Measurements from ENCODE around the gene RXRB. TPM values are rescaled to one million over a fixed set of nuclear protein-coding genes. Genes with fewer than 3 reads are reported as not detected.

Gene RXRB
- total RNA-seq, 2 experiments from 2014 or later = 42.9 to 45.0 TPM

DNA sequence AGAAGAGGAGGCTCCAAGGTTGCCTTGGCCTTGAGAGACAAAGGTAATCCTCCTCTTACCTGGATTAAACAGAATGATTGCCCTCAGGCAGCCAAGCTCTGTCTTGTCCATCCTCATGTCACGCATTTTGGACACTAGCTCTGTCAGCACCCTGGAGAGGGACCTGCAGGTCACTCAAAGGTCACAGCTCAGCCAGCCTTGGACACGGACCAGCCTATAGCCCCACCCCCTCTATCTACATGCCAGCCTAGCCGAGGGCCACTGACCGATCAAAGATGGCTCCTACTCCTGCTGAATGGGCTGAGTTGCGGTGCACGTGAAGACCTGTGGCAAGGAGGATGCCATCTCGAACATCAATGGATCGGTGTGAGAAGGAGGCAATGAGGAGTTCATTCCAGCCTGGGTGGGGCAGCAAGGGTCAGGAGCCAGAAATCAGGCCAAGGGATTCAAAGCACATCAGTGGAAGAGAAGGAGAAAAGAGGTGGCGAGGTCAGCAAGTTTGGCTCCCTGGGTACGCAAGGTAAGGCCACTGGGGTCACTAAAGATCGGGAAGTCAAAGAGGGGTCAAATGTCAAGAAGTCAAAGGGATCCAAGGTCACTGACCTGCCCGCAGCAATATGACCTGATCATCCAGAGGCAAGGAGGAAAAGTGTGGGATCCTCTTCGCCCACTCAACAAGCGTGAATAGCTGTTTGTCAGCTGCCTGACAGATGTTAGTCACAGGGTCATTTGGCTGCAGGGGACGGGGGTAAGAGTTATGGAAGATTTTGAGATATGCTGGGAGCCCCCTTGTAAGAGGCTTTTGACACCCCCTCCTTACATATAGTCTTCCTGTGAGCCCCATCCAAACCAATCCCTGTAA, 4.9 kb downstream of the RXRB start:
- H3K4me3 ChIP-seq (ENCODE audit: low read length) = no peak overlapping the region
- DNase-seq = no peak
- H3K9me3 Mint-ChIP-seq = no peaks in the 10 kb centered on the region
- ChIA-PET POLR2A (interaction anchor here (0.6 kb wide), 1 partner anchor 49 kb away, joined by 3 read pairs; no protein-coding TSS in a partner anchor), CTCF (no interaction called here)
- H3K27ac Mint-ChIP-seq = no peak overlapping the region
- H3K36me3 Mint-ChIP-seq (ENCODE audit: low read depth) = peaks cover 71% of the 10 kb centered on the region
- intact Hi-C loops (cut with DNase I, micrococcal nuclease) = loop anchor here in 1 of 2 experiments (5.0 kb wide), 1 partner anchor 998 kb away; no protein-coding TSS in a partner anchor
- H3K4me3 Mint-ChIP-seq = peak overlapping the region; percentile 54
- peaks cover 53% of the 10 kb centered on the region for H3K4me1 ChIP-seq (ENCODE audit: insufficient read depth, low read length)
- H3K4me1 Mint-ChIP-seq (ENCODE audit: low read depth) = peaks cover 51% of the 10 kb centered on the region
- no peak for ATAC-seq (ENCODE audit: poor library complexity)
- H3K27ac ChIP-seq (ENCODE audit: low read depth in 1 of 2, low read length in 2 of 2) = no peak overlapping the region
- peaks cover 18% of the 10 kb centered on the region for H3K27me3 Mint-ChIP-seq
- peaks cover 15 to 20% of the 10 kb centered on the region in 2 experiments for H3K27me3 ChIP-seq (ENCODE audit: control insufficient read depth in 1 of 2, insufficient read depth in 2 of 2, low read length in 2 of 2)
- peaks cover 49% of the 10 kb centered on the region for H3K36me3 ChIP-seq (ENCODE audit: insufficient read depth, low read length)
- TF ChIP-seq, protein P1, sequence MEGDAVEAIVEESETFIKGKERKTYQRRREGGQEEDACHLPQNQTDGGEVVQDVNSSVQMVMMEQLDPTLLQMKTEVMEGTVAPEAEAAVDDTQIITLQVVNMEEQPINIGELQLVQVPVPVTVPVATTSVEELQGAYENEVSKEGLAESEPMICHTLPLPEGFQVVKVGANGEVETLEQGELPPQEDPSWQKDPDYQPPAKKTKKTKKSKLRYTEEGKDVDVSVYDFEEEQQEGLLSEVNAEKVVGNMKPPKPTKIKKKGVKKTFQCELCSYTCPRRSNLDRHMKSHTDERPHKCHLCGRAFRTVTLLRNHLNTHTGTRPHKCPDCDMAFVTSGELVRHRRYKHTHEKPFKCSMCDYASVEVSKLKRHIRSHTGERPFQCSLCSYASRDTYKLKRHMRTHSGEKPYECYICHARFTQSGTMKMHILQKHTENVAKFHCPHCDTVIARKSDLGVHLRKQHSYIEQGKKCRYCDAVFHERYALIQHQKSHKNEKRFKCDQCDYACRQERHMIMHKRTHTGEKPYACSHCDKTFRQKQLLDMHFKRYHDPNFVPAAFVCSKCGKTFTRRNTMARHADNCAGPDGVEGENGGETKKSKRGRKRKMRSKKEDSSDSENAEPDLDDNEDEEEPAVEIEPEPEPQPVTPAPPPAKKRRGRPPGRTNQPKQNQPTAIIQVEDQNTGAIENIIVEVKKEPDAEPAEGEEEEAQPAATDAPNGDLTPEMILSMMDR (IDR thresholded peaks at IDR 0.05) = no peak
- no peaks in the 10 kb centered on the region for H3K9me3 ChIP-seq (ENCODE audit: control insufficient read depth in 1 of 2, insufficient read depth in 1 of 2, low read length in 2 of 2)

DNA sequence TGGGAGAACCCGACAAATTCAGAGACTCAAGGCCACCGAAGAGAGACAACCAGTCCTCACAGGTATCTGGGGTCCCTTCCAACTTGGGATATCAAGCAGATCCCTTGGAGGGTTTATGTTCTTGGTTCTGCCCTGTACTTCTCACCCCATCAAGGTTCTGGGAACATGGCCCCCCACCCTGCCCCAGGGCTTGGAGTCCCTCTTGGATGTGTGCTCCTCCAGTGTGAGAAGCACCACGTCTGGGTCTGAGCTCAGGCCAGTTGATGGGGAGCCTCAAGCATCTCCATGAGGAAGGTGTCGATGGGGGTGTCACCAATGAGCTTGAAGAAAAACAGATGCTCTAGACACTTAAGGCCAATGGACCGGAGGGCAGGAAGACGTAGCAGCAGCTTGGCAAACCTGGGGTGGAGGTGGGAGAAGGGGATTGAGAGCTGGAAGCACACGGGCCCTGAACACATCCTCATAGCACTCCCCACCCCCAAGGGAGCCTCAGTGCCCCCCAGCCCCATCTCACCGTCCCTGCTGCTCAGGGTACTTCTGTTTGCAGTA, 6.0 kb downstream of the RXRB start:
- Mint-ChIP-seq H3K27ac (peak overlapping the region; percentile 39), H3K27me3 (peaks cover 29% of the 10 kb centered on the region), H3K9me3 (no peaks in the 10 kb centered on the region), H3K4me3 (peak overlapping the region; percentile 18), H3K36me3 (ENCODE audit: low read depth) (peaks cover 63% of the 10 kb centered on the region), H3K4me1 (ENCODE audit: low read depth) (peaks cover 44% of the 10 kb centered on the region)
- Histone ChIP-seq H3K36me3 (ENCODE audit: insufficient read depth, low read length) (peaks cover 49% of the 10 kb centered on the region), H3K9me3 (ENCODE audit: control insufficient read depth in 1 of 2, insufficient read depth in 1 of 2, low read length in 2 of 2) (no peaks in the 10 kb centered on the region), H3K4me3 (ENCODE audit: low read length) (no peak overlapping the region), H3K4me1 (ENCODE audit: insufficient read depth, low read length) (peaks cover 49% of the 10 kb centered on the region), H3K27me3 (ENCODE audit: control insufficient read depth in 1 of 2, insufficient read depth in 2 of 2, low read length in 2 of 2) (peaks cover 15 to 20% of the 10 kb centered on the region in 2 experiments), H3K27ac (ENCODE audit: low read depth in 1 of 2, low read length in 2 of 2) (no peak overlapping the region)
- ATAC-seq (ENCODE audit: poor library complexity) (no peak), DNase-seq (no peak)
- TF ChIP-seq, protein P1 (IDR thresholded peaks at IDR 0.05) = no peak
- ChIA-PET CTCF (interaction anchor here (0.8 kb wide), 1 partner anchor 33 kb away, joined by 4 read pairs; no protein-coding TSS in a partner anchor), POLR2A (no interaction called here)
- intact Hi-C loops (cut with DNase I, micrococcal nuclease) = no loop called here

DNA sequence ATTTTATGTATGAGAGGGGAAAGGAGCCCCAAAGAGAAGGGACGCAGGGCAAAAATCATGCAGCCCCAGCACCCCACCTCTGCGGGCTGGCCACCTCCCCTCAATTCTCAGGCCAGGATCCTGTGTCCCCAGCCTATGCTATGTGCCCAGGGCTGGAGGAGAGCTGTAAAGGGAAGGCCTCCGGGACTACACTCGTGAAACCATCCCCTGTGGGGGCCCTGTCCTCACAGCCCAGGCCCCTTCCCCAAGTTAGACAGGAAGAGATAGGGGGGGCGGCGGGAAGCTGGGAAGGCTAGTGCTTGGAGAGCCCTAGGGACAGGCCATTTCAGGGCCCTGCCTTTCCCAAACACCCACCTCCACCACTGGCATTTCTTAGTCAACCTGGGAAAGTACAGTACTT, 6.8 kb downstream of the RXRB start:
- peaks cover 49% of the 10 kb centered on the region for H3K36me3 ChIP-seq (ENCODE audit: insufficient read depth, low read length)
- Mint-ChIP-seq H3K27me3 (peaks cover 35% of the 10 kb centered on the region), H3K4me1 (ENCODE audit: low read depth) (peaks cover 36% of the 10 kb centered on the region), H3K4me3 (peak overlapping the region; percentile 58), H3K9me3 (no peaks in the 10 kb centered on the region), H3K27ac (no peak overlapping the region), H3K36me3 (ENCODE audit: low read depth) (peaks cover 54% of the 10 kb centered on the region)
- intact Hi-C loops (cut with DNase I, micrococcal nuclease) = no loop called here
- H3K4me3 ChIP-seq (ENCODE audit: low read length) = no peak overlapping the region
- H3K9me3 ChIP-seq (ENCODE audit: control insufficient read depth in 1 of 2, insufficient read depth in 1 of 2, low read length in 2 of 2) = peaks cover 0 to 4% of the 10 kb centered on the region in 2 experiments
- peaks cover 41% of the 10 kb centered on the region for H3K4me1 ChIP-seq (ENCODE audit: insufficient read depth, low read length)
- DNase-seq (no peak), ATAC-seq (ENCODE audit: poor library complexity) (no peak)
- H3K27me3 ChIP-seq (ENCODE audit: control insufficient read depth in 1 of 2, insufficient read depth in 2 of 2, low read length in 2 of 2) = peaks cover 15 to 20% of the 10 kb centered on the region in 2 experiments
- CTCF ChIA-PET = no interaction called here
- TF ChIP-seq, protein P1 (IDR thresholded peaks at IDR 0.05) = no peak
- POLR2A ChIA-PET = interaction anchor here (1.3 kb wide), 1 partner anchor 15 kb away, joined by 5 read pairs; the partner anchor contains the start of gene RING1
- H3K27ac ChIP-seq (ENCODE audit: low read depth in 1 of 2, low read length in 2 of 2) = no peak overlapping the region
